Activated CD4-positive, alpha-beta T cell treated with anti-CD3 and anti-CD28 coated beads for 36 hours (primary cell): ENCODE data around the gene ZNF512. TPM values are rescaled to one million over a fixed set of nuclear protein-coding genes. Genes with fewer than 3 reads are reported as not detected.

Experiments used
- total RNA-seq, 2 experiments: library from RNA; stranded (reverse); gene quantifications; one replicate each; pipeline ENCODE4 v1.2.3, GENCODE V29; 2021

The ZNF512 gene
- total RNA-seq, 2 experiments from 2014 or later: 31.8 to 34.5 TPM

Other genes with a start within 250 kb of the ZNF512 start
- gene GTF3C2, start 226.3 kb upstream of the ZNF512 start, total RNA-seq: 10 to 100 TPM; 60.3 to 70.2 TPM
- 10 to 100 TPM; 31.0 to 39.2 TPM for gene EIF2B4, start 212.7 kb upstream of the ZNF512 start, total RNA-seq
- gene SNX17, start 212.4 kb upstream of the ZNF512 start, total RNA-seq: 10 to 100 TPM; 63.9 to 82.1 TPM
- 10 to 100 TPM in 1 of 2 experiments, 1 to 10 TPM in 1; 7.7 to 10.5 TPM for gene ZNF513, start 202.3 kb upstream of the ZNF512 start, total RNA-seq
- 100 to 1,000 TPM; 115 to 121 TPM for gene PPM1G, start 173.5 kb upstream of the ZNF512 start, total RNA-seq
- 10 to 100 TPM; 74.3 to 74.4 TPM for gene NRBP1, start 154.4 kb upstream of the ZNF512 start, total RNA-seq
- gene KRTCAP3, start 140.7 kb upstream of the ZNF512 start, total RNA-seq: 1 to 10 TPM; 4.7 to 5.9 TPM
- gene IFT172, start 93.3 kb upstream of the ZNF512 start, total RNA-seq: 1 to 10 TPM; 8.7 TPM
- gene FNDC4, start 87.8 kb upstream of the ZNF512 start, total RNA-seq: not detected
- gene GCKR, start 86.2 kb upstream of the ZNF512 start, total RNA-seq: not detected
- gene CCDC121, start 46.0 kb downstream of the ZNF512 start, total RNA-seq: under 1 TPM; 0.11 to 0.44 TPM
- 10 to 100 TPM; 45.6 to 63.9 TPM for gene GPN1, start 46.0 kb downstream of the ZNF512 start, total RNA-seq
- 10 to 100 TPM; 23.7 to 26.1 TPM for gene SUPT7L, start 80.6 kb downstream of the ZNF512 start, total RNA-seq
- gene SLC4A1AP, start 80.8 kb downstream of the ZNF512 start, total RNA-seq: 10 to 100 TPM; 23.8 to 25.3 TPM
- 10 to 100 TPM; 44.7 to 68.0 TPM for gene MRPL33, start 188.7 kb downstream of the ZNF512 start, total RNA-seq